Astrocyte of the hippocampus (primary cell): ENCODE data around the gene ATP2A1.
"Not testable (repeated sequence)": the region's sequence is repeated elsewhere in the genome, so short reads cannot be mapped to it uniquely, and the experiment has no call there.

Source experiments
- DNase-seq: peaks from one replicate; pipeline ENCODE4 v3.0.0; 2011; ENCODE audit warnings: low read depth, low spot score

Gene ATP2A1

GRCh38 chr16:28881565-28881964 is 3.3 kb downstream of the ATP2A1 start:
- not testable (repeated sequence) for DNase-seq

- DNase-seq, result no peak
Measured at GRCh38 chr16:28882551-28883160, 4.4 kb downstream of the ATP2A1 start.

- DNase-seq, result no peak
Measured at GRCh38 chr16:28883221-28883996, 5.1 kb downstream of the ATP2A1 start.

- DNase-seq, result no peak
Measured at GRCh38 chr16:28884045-28884444, 5.8 kb downstream of the ATP2A1 start.

- no peak for DNase-seq
Measured at GRCh38 chr16:28886945-28887344, 8.7 kb downstream of the ATP2A1 start.

- DNase-seq, result not testable (repeated sequence)
Measured at GRCh38 chr16:28890355-28890754, 12.1 kb downstream of the ATP2A1 start.

- no peak for DNase-seq
Measured at GRCh38 chr16:28891964-28892890, 13.9 kb downstream of the ATP2A1 start.

- no peak for DNase-seq
Measured at GRCh38 chr16:28893291-28893690, 15.0 kb downstream of the ATP2A1 start.

GRCh38 chr16:28895609-28896008 is 17.3 kb downstream of the ATP2A1 start:
- no peak for DNase-seq

GRCh38 chr16:28897826-28898225 is 19.5 kb downstream of the ATP2A1 start:
- DNase-seq, result no peak

- DNase-seq, result no peak
Measured at GRCh38 chr16:28898266-28898665, 20.0 kb downstream of the ATP2A1 start.

GRCh38 chr16:28898942-28899341 is 20.7 kb downstream of the ATP2A1 start:
- DNase-seq, result no peak

GRCh38 chr16:28899882-28900590 is 21.7 kb downstream of the ATP2A1 start:
- no peak for DNase-seq

- DNase-seq, result no peak
Measured at GRCh38 chr16:28900601-28901000, 22.3 kb downstream of the ATP2A1 start.

GRCh38 chr16:28901862-28902261 is 23.6 kb downstream of the ATP2A1 start:
- DNase-seq, result no peak

- DNase-seq, result no peak
Measured at GRCh38 chr16:28902909-28903308, 24.6 kb downstream of the ATP2A1 start.

- DNase-seq, result no peak
Measured at GRCh38 chr16:28903344-28904042, 25.2 kb downstream of the ATP2A1 start.

- no peak for DNase-seq
Measured at GRCh38 chr16:28904363-28904762, 26.1 kb downstream of the ATP2A1 start.

GRCh38 chr16:28904828-28905227 is 26.5 kb downstream of the ATP2A1 start:
- no peak for DNase-seq

GRCh38 chr16:28905229-28905754 is 27.0 kb downstream of the ATP2A1 start:
- no peak for DNase-seq
